HEK293 (cell line): Measurements from ENCODE around the gene PUS7.

Experiments
- CTCF ChIP-seq: fragments of 450-650 bp; formaldehyde crosslinking; IDR thresholded peaks from 2 replicates; pipeline ENCODE4 v1.5.1; 2016; ENCODE audit warnings: missing biosample characterization, missing genetic modification characterization
- MYNN ChIP-seq: fragments of 450-650 bp; formaldehyde crosslinking; IDR thresholded peaks from 2 replicates; pipeline ENCODE4 v1.5.1; 2016; ENCODE audit warnings: missing biosample characterization, missing genetic modification characterization, borderline replicate concordance
- PRDM2 ChIP-seq: fragments of 450-650 bp; formaldehyde crosslinking; IDR thresholded peaks from 2 replicates; pipeline ENCODE4 v1.5.1; 2016; ENCODE audit warnings: missing biosample characterization, missing genetic modification characterization, borderline replicate concordance
- YY1 ChIP-seq: fragments of 450-650 bp; formaldehyde crosslinking; IDR thresholded peaks from 2 replicates; pipeline ENCODE4 v1.5.1; 2018; ENCODE audit warnings: missing biosample characterization, missing genetic modification characterization
- ZFP37 ChIP-seq: fragments of 450-650 bp; formaldehyde crosslinking; IDR thresholded peaks from 2 replicates; pipeline ENCODE4 v1.5.1; 2016; ENCODE audit warnings: missing biosample characterization, missing genetic modification characterization
- ZNF184 ChIP-seq: fragments of 450-650 bp; IDR thresholded peaks from 2 replicates; pipeline ENCODE4 v1.5.1; 2018; ENCODE audit warnings: missing biosample characterization, mild to moderate bottlenecking, missing genetic modification characterization
- ZNF449 ChIP-seq: fragments of 450-650 bp; formaldehyde crosslinking; IDR thresholded peaks from 2 replicates; pipeline ENCODE4 v1.5.1; 2017; ENCODE audit warnings: missing biosample characterization, mild to moderate bottlenecking, missing genetic modification characterization, moderate library complexity

- no peak for TF ChIP-seq CTCF (tag by site-specific recombination)
- TF ChIP-seq MYNN (tag by site-specific recombination) = no peak
- TF ChIP-seq ZNF449 (tag by site-specific recombination) = no peak
- no peak for TF ChIP-seq ZNF184
- TF ChIP-seq ZFP37 = no peak
- no peak for TF ChIP-seq YY1 (tag by site-specific recombination)
- no peak for TF ChIP-seq PRDM2 (tag by site-specific recombination)
Measured at GRCh38 chr7:105457619-105458225, 64.3 kb downstream of the PUS7 start.
